ENCODE measurements around the gene ATXN2.

Gene ATXN2

GRCh38 chr12:111429828-111430432, 169.2 kb downstream of the ATXN2 start:
- H3K9me3 Mint-ChIP-seq, result no peaks in the 10 kb centered on the region
- peaks cover 86% of the 10 kb centered on the region for H3K4me1 Mint-ChIP-seq
- ATAC-seq (replicated peaks; ENCODE audit: extremely low read depth, poor library complexity, severe bottlenecking) (peak; percentile 31), DNase-seq (ENCODE audit: low spot score in 2 of 2) (peak; percentile 47 to 70)
- H3K36me3 Mint-ChIP-seq (ENCODE audit: insufficient read depth), result peaks cover 47% of the 10 kb centered on the region
- no peaks in the 10 kb centered on the region for H3K27me3 Mint-ChIP-seq
- peak overlapping the region; percentile 100 for H3K27ac Mint-ChIP-seq (ENCODE audit: low read depth)
- peak overlapping the region; percentile 87 for H3K4me3 Mint-ChIP-seq

- Mint-ChIP-seq H3K4me3 (peak overlapping the region; percentile 71), H3K4me1 (peaks cover 82% of the 10 kb centered on the region), H3K36me3 (ENCODE audit: insufficient read depth) (peaks cover 42% of the 10 kb centered on the region), H3K9me3 (no peaks in the 10 kb centered on the region), H3K27me3 (no peaks in the 10 kb centered on the region), H3K27ac (ENCODE audit: low read depth) (peak overlapping the region; percentile 100)
- DNase-seq (ENCODE audit: low spot score in 2 of 2) (no peak), ATAC-seq (replicated peaks; ENCODE audit: extremely low read depth, poor library complexity, severe bottlenecking) (no peak)
These were observed 170.4 kb downstream of the ATXN2 start for GRCh38 chr12:111428728-111429175.

- no peaks in the 10 kb centered on the region for H3K9me3 Mint-ChIP-seq
- H3K4me1 Mint-ChIP-seq, result peaks cover 76% of the 10 kb centered on the region
- peak overlapping the region; percentile 100 for H3K27ac Mint-ChIP-seq (ENCODE audit: low read depth)
- ATAC-seq (replicated peaks; ENCODE audit: extremely low read depth, poor library complexity, severe bottlenecking) (no peak), DNase-seq (ENCODE audit: low spot score in 2 of 2) (no peak)
- peaks cover 44% of the 10 kb centered on the region for H3K36me3 Mint-ChIP-seq (ENCODE audit: insufficient read depth)
- H3K27me3 Mint-ChIP-seq, result no peaks in the 10 kb centered on the region
- peak overlapping the region; percentile 71 for H3K4me3 Mint-ChIP-seq
These were observed 170.9 kb downstream of the ATXN2 start for GRCh38 chr12:111428081-111428727.

- Mint-ChIP-seq H3K9me3 (no peaks in the 10 kb centered on the region), H3K4me1 (peaks cover 75% of the 10 kb centered on the region), H3K36me3 (ENCODE audit: insufficient read depth) (peaks cover 44% of the 10 kb centered on the region), H3K27me3 (no peaks in the 10 kb centered on the region), H3K27ac (ENCODE audit: low read depth) (peak overlapping the region; percentile 100), H3K4me3 (peak overlapping the region; percentile 71)
- no peak for ATAC-seq (replicated peaks; ENCODE audit: extremely low read depth, poor library complexity, severe bottlenecking)
- DNase-seq (ENCODE audit: low spot score in 2 of 2), result no peak
These were observed 171.6 kb downstream of the ATXN2 start for GRCh38 chr12:111427417-111428074.

- Mint-ChIP-seq H3K27ac (ENCODE audit: low read depth) (peak overlapping the region; percentile 100), H3K27me3 (no peaks in the 10 kb centered on the region), H3K36me3 (ENCODE audit: insufficient read depth) (peaks cover 49% of the 10 kb centered on the region), H3K4me1 (peaks cover 65% of the 10 kb centered on the region), H3K4me3 (peak overlapping the region; percentile 63), H3K9me3 (no peaks in the 10 kb centered on the region)
- no peak for DNase-seq (ENCODE audit: low spot score in 2 of 2)
- ATAC-seq (replicated peaks; ENCODE audit: extremely low read depth, poor library complexity, severe bottlenecking), result peak; percentile 56
These were observed 172.6 kb downstream of the ATXN2 start for GRCh38 chr12:111426344-111427185.

GRCh38 chr12:111425655-111426054, 173.5 kb downstream of the ATXN2 start:
- peaks cover 54% of the 10 kb centered on the region for H3K36me3 Mint-ChIP-seq (ENCODE audit: insufficient read depth)
- no peaks in the 10 kb centered on the region for H3K9me3 Mint-ChIP-seq

GRCh38 chr12:111424793-111425251, 174.3 kb downstream of the ATXN2 start:
- Mint-ChIP-seq H3K27me3 (no peaks in the 10 kb centered on the region), H3K4me3 (peak overlapping the region; percentile 63), H3K9me3 (no peaks in the 10 kb centered on the region), H3K27ac (ENCODE audit: low read depth) (peak overlapping the region; percentile 100), H3K4me1 (peaks cover 48% of the 10 kb centered on the region), H3K36me3 (ENCODE audit: insufficient read depth) (peaks cover 53% of the 10 kb centered on the region)
- DNase-seq (ENCODE audit: low spot score in 2 of 2) (no peak), ATAC-seq (replicated peaks; ENCODE audit: extremely low read depth, poor library complexity, severe bottlenecking) (no peak)

More at GRCh38 chr12:111425655-111426054, 173.5 kb downstream of the ATXN2 start:
- Mint-ChIP-seq H3K27ac (ENCODE audit: low read depth) (peak overlapping the region; percentile 100), H3K4me3 (peak overlapping the region; percentile 63), H3K27me3 (no peaks in the 10 kb centered on the region), H3K4me1 (peaks cover 56% of the 10 kb centered on the region)
- ATAC-seq (replicated peaks; ENCODE audit: extremely low read depth, poor library complexity, severe bottlenecking) (no peak), DNase-seq (ENCODE audit: low spot score in 2 of 2) (no peak)

GRCh38 chr12:111424189-111424792, 174.8 kb downstream of the ATXN2 start:
- no peaks in the 10 kb centered on the region for H3K9me3 Mint-ChIP-seq
- DNase-seq (ENCODE audit: low spot score in 2 of 2) (no peak), ATAC-seq (replicated peaks; ENCODE audit: extremely low read depth, poor library complexity, severe bottlenecking) (no peak)
- peaks cover 54% of the 10 kb centered on the region for H3K36me3 Mint-ChIP-seq (ENCODE audit: insufficient read depth)
- H3K4me3 Mint-ChIP-seq, result peak overlapping the region; percentile 25
- peaks cover 44% of the 10 kb centered on the region for H3K4me1 Mint-ChIP-seq
- no peaks in the 10 kb centered on the region for H3K27me3 Mint-ChIP-seq
- H3K27ac Mint-ChIP-seq (ENCODE audit: low read depth), result peak overlapping the region; percentile 100

GRCh38 chr12:111420494-111420893, 178.6 kb downstream of the ATXN2 start:
- Mint-ChIP-seq H3K27ac (ENCODE audit: low read depth) (no peak overlapping the region), H3K9me3 (no peaks in the 10 kb centered on the region), H3K4me1 (peaks cover 23% of the 10 kb centered on the region), H3K27me3 (no peaks in the 10 kb centered on the region), H3K4me3 (no peak overlapping the region), H3K36me3 (ENCODE audit: insufficient read depth) (peaks cover 52% of the 10 kb centered on the region)
- no peak for DNase-seq (ENCODE audit: low spot score in 2 of 2)
- no peak for ATAC-seq (replicated peaks; ENCODE audit: extremely low read depth, poor library complexity, severe bottlenecking)

- Mint-ChIP-seq H3K36me3 (ENCODE audit: insufficient read depth) (peaks cover 49% of the 10 kb centered on the region), H3K27ac (ENCODE audit: low read depth) (no peak overlapping the region), H3K9me3 (no peaks in the 10 kb centered on the region), H3K4me3 (no peak overlapping the region), H3K4me1 (peaks cover 22% of the 10 kb centered on the region), H3K27me3 (no peaks in the 10 kb centered on the region)
- no peak for ATAC-seq (replicated peaks; ENCODE audit: extremely low read depth, poor library complexity, severe bottlenecking)
- no peak for DNase-seq (ENCODE audit: low spot score in 2 of 2)
These were observed 179.3 kb downstream of the ATXN2 start for GRCh38 chr12:111419784-111420183.

GRCh38 chr12:111418594-111418880, 180.6 kb downstream of the ATXN2 start:
- Mint-ChIP-seq H3K4me1 (peaks cover 25% of the 10 kb centered on the region), H3K36me3 (ENCODE audit: insufficient read depth) (peaks cover 53% of the 10 kb centered on the region), H3K27me3 (no peaks in the 10 kb centered on the region), H3K27ac (ENCODE audit: low read depth) (no peak overlapping the region), H3K4me3 (no peak overlapping the region), H3K9me3 (no peaks in the 10 kb centered on the region)
- ATAC-seq (replicated peaks; ENCODE audit: extremely low read depth, poor library complexity, severe bottlenecking) (no peak), DNase-seq (ENCODE audit: low spot score in 2 of 2) (no peak)
